Endothelial cell of umbilical vein (primary cell): ENCODE data around the gene COL1A2. TPM values are rescaled to one million over a fixed set of nuclear protein-coding genes. Genes with fewer than 3 reads are reported as not detected.

Experiments used
- BruUV-seq: library from RNA; stranded (reverse); fragments of 400-500 nt; replicated peaks from 2 replicates; lab custom pipeline; 2021; lab: Mats Ljungman, UMichigan
- CTCF ChIA-PET: fragments of 300-600, 350-600 bp; sonication (Branson Sonifier 250); formaldehyde crosslinking; loops from one replicate; lab custom pipeline; 2021; ENCODE audit warnings: antibody characterized with exemption, inconsistent platforms; lab: Charles Lee
- POLR2A ChIA-PET: fragments of 300-600, 350-600 bp; sonication (Branson Sonifier 250); formaldehyde crosslinking; loops from one replicate; lab custom pipeline; 2021; ENCODE audit warnings: antibody characterized with exemption, inconsistent platforms; lab: Charles Lee
- DNase-seq: peaks from one replicate; pipeline ENCODE4 v3.0.0-alpha.2; 2011; ENCODE audit warnings: low read depth, low spot score
- FAIRE-seq: peaks from 2 replicates; lab custom pipeline; 2011; peaks lifted over from hg19 to GRCh38; lab: Jason Lieb, UNC
- H2AFZ ChIP-seq: 2 replicates; pipeline ENCODE4 v1.6.0; 2012; ENCODE audit warnings: low read depth, low read length, control low read depth, inconsistent platforms
- H3K27ac ChIP-seq: 2 replicates; pipeline ENCODE4 v1.5.1; 2011; ENCODE audit warnings: low read depth, mild to moderate bottlenecking, control low read depth, low read length, moderate library complexity; ENCODE audit not compliant: insufficient read depth
- H3K27me3 ChIP-seq, 2 experiments: 2 replicates each; pipeline versions ENCODE4 v1.6.0 to v1.6.1; 2011; ENCODE audit warnings: low read length in 2 of 2, mixed read lengths in 1 of 2; ENCODE audit not compliant: control insufficient read depth in 2 of 2, insufficient read depth in 2 of 2
- H3K36me3 ChIP-seq, 2 experiments: 2 replicates in 1 of 2; 3 replicates in 1 of 2; pipeline ENCODE4 v1.5.1; 2011; ENCODE audit warnings: low read length in 2 of 2, mild to moderate bottlenecking in 1 of 2, moderate library complexity in 1 of 2; ENCODE audit not compliant: control insufficient read depth in 2 of 2, insufficient read depth in 2 of 2; ENCODE audit errors: extremely low read depth in 1 of 2
- H3K4me1 ChIP-seq: 3 replicates; pipeline ENCODE4 v1.5.1; 2011; ENCODE audit warnings: mild to moderate bottlenecking, low read length; ENCODE audit not compliant: control insufficient read depth, insufficient read depth; ENCODE audit errors: extremely low read depth
- H3K4me2 ChIP-seq: 2 replicates; pipeline ENCODE4 v1.6.1; 2011; ENCODE audit warnings: low read length, control low read depth, mixed read lengths; ENCODE audit not compliant: insufficient read depth
- H3K4me3 ChIP-seq, 3 experiments: fragments of 200-600 bp in 1 of 3; sonication (generic), shearing (Covaris generic) in 1 of 3; replicated peaks in 1 of 3; 2 replicates each; pipeline ENCODE4 v1.5.1; 2011 to 2016; ENCODE audit warnings: control low read depth in 3 of 3, low read length in 3 of 3, mild to moderate bottlenecking in 2 of 3, inconsistent platforms in 1 of 3, low read depth in 1 of 3, moderate library complexity in 1 of 3; ENCODE audit not compliant: insufficient read depth in 1 of 3
- H3K79me2 ChIP-seq: 2 replicates; pipeline ENCODE4 v1.6.0; 2012; ENCODE audit warnings: low read length, inconsistent platforms; ENCODE audit not compliant: control insufficient read depth, insufficient read depth
- H3K9ac ChIP-seq: replicated peaks from 2 replicates; pipeline ENCODE3; 2011; ENCODE audit warnings: low read length, control low read depth; ENCODE audit not compliant: insufficient read depth; ENCODE audit errors: extremely low read depth
- H3K9me1 ChIP-seq: replicated peaks from 3 replicates; pipeline ENCODE4 v1.6.0; 2011; ENCODE audit warnings: mild to moderate bottlenecking, low read length; ENCODE audit not compliant: control insufficient read depth, insufficient read depth; ENCODE audit errors: extremely low read depth
- H3K9me3 ChIP-seq: replicated peaks from 2 replicates; pipeline ENCODE4 v1.5.1; 2012; ENCODE audit warnings: low read length, inconsistent platforms; ENCODE audit not compliant: control insufficient read depth, insufficient read depth
- H4K20me1 ChIP-seq: replicated peaks from 2 replicates; pipeline ENCODE3; 2011; ENCODE audit warnings: mild to moderate bottlenecking, low read length; ENCODE audit not compliant: control insufficient read depth, insufficient read depth; ENCODE audit errors: extremely low read depth
- CTCF ChIP-seq, 2 donors: IDR thresholded peaks; 1 replicate in 1 of 2; 2 replicates in 1 of 2; pipeline ENCODE4 v1.5.1; 2011; ENCODE audit warnings: low read length in 2 of 2, mild to moderate bottlenecking in 2 of 2, moderate library complexity in 2 of 2, control low read depth in 1 of 2, inconsistent platforms in 1 of 2, low read depth in 1 of 2; ENCODE audit not compliant: insufficient read depth in 1 of 2; ENCODE audit errors: extremely low read depth in 1 of 2
- EZH2 ChIP-seq: IDR thresholded peaks from 2 replicates; pipeline ENCODE4 v1.6.1; 2012; ENCODE audit warnings: borderline replicate concordance, low read depth, mild to moderate bottlenecking, moderate library complexity, low read length, inconsistent platforms; ENCODE audit not compliant: severe bottlenecking
- FOS ChIP-seq: IDR thresholded peaks from 2 replicates; pipeline ENCODE4 v1.6.1; 2011; ENCODE audit warnings: mild to moderate bottlenecking, low read length, moderate library complexity, borderline replicate concordance; ENCODE audit not compliant: insufficient read depth
- GATA2 ChIP-seq: IDR thresholded peaks from 2 replicates; pipeline ENCODE4 v1.7.0; 2011; ENCODE audit warnings: low read depth, mild to moderate bottlenecking, moderate library complexity, mixed read lengths, low read length; ENCODE audit not compliant: insufficient read length, insufficient read depth
- JUN ChIP-seq: IDR thresholded peaks from 2 replicates; pipeline ENCODE4 v1.6.1; 2011; ENCODE audit warnings: borderline replicate concordance, low read depth; ENCODE audit not compliant: insufficient read length, insufficient read depth
- MAX ChIP-seq: IDR thresholded peaks from 2 replicates; pipeline ENCODE4 v1.6.1; 2011; ENCODE audit not compliant: insufficient read depth, insufficient read length
- MYC ChIP-seq: IDR thresholded peaks from one replicate; pipeline ENCODE4 v1.6.1; 2011; ENCODE audit warnings: mild to moderate bottlenecking, low read depth, low read length
- POLR2A ChIP-seq: IDR thresholded peaks from 2 replicates; pipeline ENCODE4 v1.6.1; 2012; ENCODE audit warnings: low read depth, mild to moderate bottlenecking, control low read depth, low read length
- POLR2AphosphoS5 ChIP-seq: IDR thresholded peaks from 2 replicates; pipeline ENCODE4 v1.6.1; 2012; ENCODE audit warnings: low read depth, mild to moderate bottlenecking, control low read depth, low read length, moderate library complexity; ENCODE audit not compliant: insufficient read depth
- dilution Hi-C: fragments of 300-500 bp; cut with MboI; formaldehyde crosslinking; loops from one replicate; pipeline ENCODE4 v1.15.0; 2019; ENCODE audit warnings: low sequenced_read_pairs; ENCODE audit not compliant: extremely low pct_ligation_motif_present
- intact Hi-C: fragments of 100-400 bp; cut with micrococcal nuclease; formaldehyde crosslinking; loops from one replicate; pipeline ENCODE4 v1.10.0; 2022
- polyA plus RNA-seq, 4 experiments: library from polyadenylated mRNA; depleted of rRNA in 3 of 4; stranded (reverse) in 3 of 4; unstranded in 1 of 4; fragments of >200 nt; gene quantifications; 2 replicates each; pipeline versions ENCODE4 v1.2.1 to v1.2.3, GENCODE V29; 2011 to 2012; ENCODE audit warnings: missing spikeins in 1 of 4
- total RNA-seq: library from RNA; stranded (reverse); gene quantifications from 2 replicates; pipeline ENCODE4 v1.2.3, GENCODE V29; 2021

Gene COL1A2
- total and polyA plus RNA-seq, 2 donors (not counting 3 experiments of a cell fraction or from before 2014, with no cell fraction given): 28.9 to 40.8 TPM

GRCh38 chr7:94451187-94451586, 56.5 kb downstream of the COL1A2 start:
- Histone ChIP-seq H3K4me2 (no peak overlapping the region), H2AFZ (no peak overlapping the region), H3K4me3 (no peak overlapping the region), H3K36me3 (no peaks in the 10 kb centered on the region), H3K27me3 (no peaks in the 10 kb centered on the region), H3K9ac (no peak overlapping the region), H3K79me2 (no peaks in the 10 kb centered on the region), H3K4me1 (peaks cover 3% of the 10 kb centered on the region), H3K27ac (no peak overlapping the region), H4K20me1 (no peaks in the 10 kb centered on the region), H3K9me3 (no peaks in the 10 kb centered on the region), H3K9me1 (no peaks in the 10 kb centered on the region)
- BruUV-seq: no TSS peak
- ChIA-PET CTCF (interaction anchor here (0.9 to 7.5 kb wide), 9 partner anchors 15 to 1061 kb away, joined by 3 to 131 read pairs (median 28); partner anchors contain the start of gene SGCE), POLR2A (no interaction called here)
- dilution Hi-C loops (no loop called here), intact Hi-C loops (no loop called here)
- no peak for TF ChIP-seq MYC
- no peak for TF ChIP-seq CTCF (IDR thresholded peaks at IDR 0.05; ENCODE audit: extremely low read depth in 1 of 2, insufficient read depth in 1 of 2, low read depth in 1 of 2, low read length in 2 of 2)
- TF ChIP-seq JUN: no peak
- TF ChIP-seq GATA2: no peak
- TF ChIP-seq POLR2AphosphoS5: no peak
- no peak for TF ChIP-seq POLR2A
- TF ChIP-seq FOS: no peak
- no peak for TF ChIP-seq MAX
- TF ChIP-seq EZH2: no peak
- DNase-seq (no peak), FAIRE-seq (no peak)
